Transverse colon (tissue), 4 donors: ENCODE measurements around the gene ACAD9. TPM values are rescaled to one million over a fixed set of nuclear protein-coding genes. Genes with fewer than 3 reads are reported as not detected.
"Not testable (repeated sequence)": the region's sequence is repeated elsewhere in the genome, so short reads cannot be mapped to it uniquely, and the experiment has no call there.

Source experiments
- DNase-seq: peaks from one replicate; pipeline ENCODE4 v3.0.0-alpha.2; 2019
- H3K27ac ChIP-seq, 4 donors: fragments of 200-600 bp; sonication (generic); 2 replicates each; pipeline ENCODE4 v1.5.1; 2016 to 2018; ENCODE audit warnings: inconsistent platforms in 4 of 4
- H3K27me3 ChIP-seq: fragments of 200-600 bp; sonication (generic); 2 replicates; pipeline ENCODE4 v1.5.1; 2017; ENCODE audit warnings: inconsistent platforms
- H3K36me3 ChIP-seq, 4 donors: fragments of 200-600 bp; sonication (generic); 2 replicates each; pipeline ENCODE4 v1.5.1; 2017 to 2019; ENCODE audit warnings: inconsistent platforms in 4 of 4
- H3K4me1 ChIP-seq, 4 donors: fragments of 200-600 bp; sonication (generic); 2 replicates each; pipeline ENCODE4 v1.5.1; 2017 to 2020; ENCODE audit warnings: inconsistent platforms in 4 of 4
- H3K4me3 ChIP-seq, 4 donors: fragments of 200-600 bp; sonication (generic); 1 replicate in 1 of 4; 2 replicates in 3 of 4; pipeline versions ENCODE4 v1.5.1 to v1.6.1; 2017 to 2019; ENCODE audit warnings: inconsistent platforms in 4 of 4
- H3K9me3 ChIP-seq, 2 donors: fragments of 200-600 bp; sonication (generic); 2 replicates each; pipeline ENCODE4 v1.5.1; 2017 to 2019; ENCODE audit warnings: inconsistent platforms in 2 of 2
- CTCF ChIP-seq, 5 experiments: fragments of 200-600 bp in 3 of 5; fragments of 450-650 bp in 2 of 5; sonication (generic) in 3 of 5; IDR thresholded peaks; 1 replicate in 2 of 5; 2 replicates in 3 of 5; pipeline ENCODE4 v1.5.1; 2016 to 2017; ENCODE audit warnings: antibody characterized with exemption in 5 of 5, inconsistent platforms in 3 of 5, mild to moderate bottlenecking in 2 of 5, moderate library complexity in 1 of 5
- EP300 ChIP-seq: sonication (generic); formaldehyde crosslinking; IDR thresholded peaks from one replicate; pipeline ENCODE4 v1.6.1; 2017; ENCODE audit warnings: antibody characterized with exemption, low read depth
- POLR2A ChIP-seq: fragments of 450-650 bp; IDR thresholded peaks from one replicate; pipeline ENCODE4 v1.6.1; 2016; ENCODE audit warnings: antibody characterized with exemption, mild to moderate bottlenecking, moderate library complexity
- POLR2AphosphoS5 ChIP-seq, 3 donors: sonication (generic); formaldehyde crosslinking; IDR thresholded peaks; one replicate each; pipeline ENCODE4 v1.6.1; 2016; ENCODE audit warnings: antibody characterized with exemption in 3 of 3
- WGBS, 2 donors: methylation state at CpG; one replicate each; pipeline ENCODE4 v1.1.5; 2018; ENCODE audit warnings: low coverage in 1 of 2; 5-methylcytosine and 5-hydroxymethylcytosine counted together
- in situ Hi-C, 4 donors: fragments of 200-750 bp; cut with MboI; loops; one replicate each; pipeline versions ENCODE4 v1.15.0 to v1.15.1; 2017; ENCODE audit warnings: low sequenced_read_pairs in 3 of 4, low pct_ligation_motif_present in 1 of 4, low pct_unique_long_range_greater_than_20kb in 1 of 4
- intact Hi-C: fragments of 100-400 bp; cut with DNase I; formaldehyde crosslinking; loops from one replicate; pipeline ENCODE4 v1.15.1; 2023; ENCODE audit warnings: low total_unique reads
- total RNA-seq, 4 donors: library from RNA; depleted of rRNA; stranded (reverse); fragments of >200 nt; gene quantifications; one replicate each; pipeline ENCODE4 v1.1.0, GENCODE V29; 2016

ACAD9 gene
- total RNA-seq, 4 donors from 2014 or later = 37.3 to 158 (median 85.0) TPM

- Histone ChIP-seq H3K4me3 (no peak overlapping the region), H3K4me1 (peaks cover 0 to 9% (median 0%) of the 10 kb centered on the region in 4 donors), H3K27ac (no peak overlapping the region), H3K27me3 (no peaks in the 10 kb centered on the region), H3K36me3 (no peaks in the 10 kb centered on the region), H3K9me3 (peaks cover 4 to 11% of the 10 kb centered on the region in 2 donors)
- no peak for DNase-seq
- 63 to 76% methylated on average over 4 to 11 of the region's 11 CpGs for WGBS, 2 donors
- TF ChIP-seq CTCF (IDR thresholded peaks at IDR 0.05) (no peak), EP300 (no peak), POLR2AphosphoS5 (IDR thresholded peaks at IDR 0.05) (no peak), POLR2A (no peak)
- in situ Hi-C loops = no loop called here
- intact Hi-C loops = no loop called here
Observed at GRCh38 chr3:128864351-128864811, 15.0 kb upstream of the ACAD9 start.

DNA sequence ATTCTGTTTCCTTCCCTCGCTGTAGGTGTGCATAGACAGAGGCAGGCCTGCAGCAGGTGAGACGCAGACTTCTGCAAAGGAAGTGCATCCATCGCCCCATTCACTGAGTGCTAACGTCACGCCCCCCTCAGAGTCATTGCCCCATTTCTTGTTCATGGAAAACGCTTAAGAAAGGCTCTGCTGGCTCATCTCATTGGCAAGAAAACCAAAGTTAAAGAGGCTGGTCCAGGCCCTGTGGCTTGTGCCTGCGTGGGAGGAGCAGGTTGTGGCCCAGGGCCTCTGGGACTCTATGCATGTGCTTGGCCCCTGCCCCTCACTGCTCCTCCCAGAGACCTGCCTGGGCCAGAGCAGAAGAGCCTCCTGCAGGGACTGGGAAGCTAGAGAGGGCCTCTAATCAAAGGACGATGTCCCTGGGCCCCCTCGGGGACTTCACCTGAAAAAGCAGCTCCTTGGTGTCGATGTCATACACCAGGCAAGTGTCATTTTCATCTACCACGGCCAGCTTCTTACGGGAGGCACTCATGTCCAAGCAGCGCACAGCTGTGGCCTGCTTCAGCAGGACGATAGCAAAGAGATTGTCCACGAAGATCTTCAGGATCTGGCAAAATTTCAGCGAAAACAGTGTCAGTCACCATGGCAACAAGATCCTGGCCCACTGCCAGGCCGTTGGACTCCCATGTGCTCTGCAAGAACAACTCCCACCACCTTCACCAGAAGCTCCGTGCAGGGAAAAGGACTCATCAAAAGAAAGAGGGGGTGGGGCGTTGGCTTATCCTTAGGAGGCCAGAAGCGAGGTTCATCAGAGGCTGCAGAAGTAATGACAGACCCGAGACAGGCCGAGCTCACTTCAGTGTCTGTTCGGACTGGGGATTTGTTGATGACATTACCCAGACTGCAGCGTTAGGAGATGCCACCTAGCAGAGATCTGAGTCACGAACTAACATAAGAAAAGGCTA lies 14.3 kb upstream of the ACAD9 start:
- WGBS, 2 donors = 70 to 83% methylated on average over 4 to 20 of the region's 25 CpGs
- DNase-seq, H3K27ac ChIP-seq, H3K27me3 ChIP-seq, H3K36me3 ChIP-seq, in situ Hi-C loops, H3K4me1 ChIP-seq, intact Hi-C loops, H3K4me3 ChIP-seq, H3K9me3 ChIP-seq: not testable (repeated sequence)

GRCh38 chr3:128867200-128868125 lies 12.0 kb upstream of the ACAD9 start:
- H3K27ac ChIP-seq = no peak overlapping the region
- TF ChIP-seq POLR2AphosphoS5 (IDR thresholded peaks at IDR 0.05) (no peak), CTCF (IDR thresholded peaks at IDR 0.05) (no peak), POLR2A (no peak), EP300 (no peak)
- in situ Hi-C loops (no loop called here), intact Hi-C loops (no loop called here)
- no peaks in the 10 kb centered on the region for H3K27me3 ChIP-seq
- DNase-seq = no peak
- H3K4me1 ChIP-seq = peaks cover 0 to 9% (median 0%) of the 10 kb centered on the region in 4 donors
- H3K36me3 ChIP-seq = no peaks in the 10 kb centered on the region
- H3K4me3 ChIP-seq = no peak overlapping the region
- 76% methylated on average over 4 of the region's 4 CpGs; no CpG with 5 or more reads in 1 of the 2 donors for WGBS, 2 donors
- H3K9me3 ChIP-seq = no peaks in the 10 kb centered on the region

DNA sequence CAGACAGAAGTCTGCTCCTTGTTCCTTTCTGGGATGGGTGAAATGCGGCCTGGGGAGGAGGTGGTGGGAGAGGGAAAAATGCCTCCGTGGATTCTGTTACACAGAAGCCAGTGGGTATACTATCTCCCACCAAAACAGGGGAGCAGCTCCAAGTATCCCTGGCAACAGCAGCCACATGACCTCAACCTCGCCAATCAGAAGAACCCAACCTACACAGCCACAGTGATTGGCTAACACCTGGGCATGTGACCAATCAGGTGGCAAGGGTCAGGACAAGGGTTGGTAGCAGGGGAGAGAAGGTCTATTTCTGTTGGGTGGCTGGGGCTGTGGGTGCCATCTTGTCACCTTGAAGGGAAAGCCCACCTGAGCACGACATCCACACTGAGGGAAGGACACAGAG lies 9.1 kb upstream of the ACAD9 start:
- no peaks in the 10 kb centered on the region for H3K36me3 ChIP-seq
- H3K27me3 ChIP-seq = no peaks in the 10 kb centered on the region
- no peaks in the 10 kb centered on the region for H3K4me1 ChIP-seq
- no peak overlapping the region for H3K27ac ChIP-seq
- in situ Hi-C loops = no loop called here
- DNase-seq = no peak
- H3K4me3 ChIP-seq = no peak overlapping the region
- no peaks in the 10 kb centered on the region for H3K9me3 ChIP-seq
- TF ChIP-seq EP300 (no peak), CTCF (IDR thresholded peaks at IDR 0.05) (no peak), POLR2A (no peak), POLR2AphosphoS5 (IDR thresholded peaks at IDR 0.05) (no peak)
- 100% methylated on average over 1 to 4 of the region's 4 CpGs for WGBS, 2 donors
- intact Hi-C loops = no loop called here
